ENCODE measurements around the gene FKBP4. TPM values are rescaled to one million over a fixed set of nuclear protein-coding genes. Genes with fewer than 3 reads are reported as not detected.

Gene FKBP4
- total and polyA plus RNA-seq, 9 of the 15 experiments (the other 6 are each of a cell fraction or from before 2014, with no cell fraction given), result 16.3 to 154 (median 90.1) TPM

- peak; percentile 96 for TF ChIP-seq E2F5 (CRISPR knock-in tag; IDR thresholded peaks at IDR 0.05)
- TF ChIP-seq TEAD4 (IDR thresholded peaks at IDR 0.05; ENCODE audit: low read length), result no peak
- TF ChIP-seq TEAD4 (CRISPR knock-in tag; IDR thresholded peaks at IDR 0.05; ENCODE audit: borderline replicate concordance), result peak; percentile 95
- peak; percentile 91 for TF ChIP-seq ZBTB43 (CRISPR knock-in tag; IDR thresholded peaks at IDR 0.05)
- no peak for TF ChIP-seq CREB1 (IDR thresholded peaks at IDR 0.05)
- peak; percentile 79 for TF ChIP-seq CREB1 (CRISPR knock-in tag; IDR thresholded peaks at IDR 0.05)
- TF ChIP-seq MAZ (CRISPR knock-in tag; conservative IDR thresholded peaks at IDR 0.05 in 1 of 2, IDR thresholded peaks at IDR 0.05 in 1 of 2), result peak; percentile 37 to 98; a peak in 2 of 4 replicates
- peak; percentile 35; the same call in 1 of the 2 replicates for TF ChIP-seq KLF1 (tag; IDR thresholded peaks at IDR 0.05)
- peak; percentile 69 for TF ChIP-seq HDAC2 (IDR thresholded peaks at IDR 0.05)
- TF ChIP-seq PHTF2 (CRISPR knock-in tag; IDR thresholded peaks at IDR 0.05), result no peak
- TF ChIP-seq EP300 (IDR thresholded peaks at IDR 0.05; ENCODE audit: low read length), result no peak
- TF ChIP-seq ZNF449 (CRISPR knock-in tag; IDR thresholded peaks at IDR 0.05), result no peak
- TF ChIP-seq SIN3A (IDR thresholded peaks at IDR 0.05; ENCODE audit: borderline replicate concordance in 2 of 2, control insufficient read depth in 1 of 2, low read depth in 2 of 2, low read length in 2 of 2), result peak; percentile 93 to 98
- no peak for TF ChIP-seq ARNT (IDR thresholded peaks at IDR 0.05)
- peak; percentile 100 for TF ChIP-seq REST (IDR thresholded peaks at IDR 0.05; ENCODE audit: borderline replicate concordance)
- peak; percentile 100 for TF ChIP-seq REST (CRISPR knock-in tag; IDR thresholded peaks at IDR 0.05; ENCODE audit: low read depth)
Observed at GRCh38 chr12:2752676-2753371, 41.9 kb upstream of the FKBP4 start (continued).
